GM10266 (cell line): ENCODE data around the gene PTPRN2.
"Not testable (repeated sequence)": the region's sequence is repeated elsewhere in the genome, so short reads cannot be mapped to it uniquely, and the experiment has no call there.

ENCODE experiments used
- DNase-seq: peaks from one replicate; pipeline ENCODE4 v3.0.0; 2012; ENCODE audit errors: extremely low spot score
- CTCF ChIP-seq: IDR thresholded peaks from 2 replicates; pipeline ENCODE4 v1.5.1; 2012; ENCODE audit warnings: mild to moderate bottlenecking, low read depth; ENCODE audit not compliant: control insufficient read depth, insufficient read depth; ENCODE audit errors: missing control alignments

Gene PTPRN2

GRCh38 chr7:158040199-158040598 is 547.4 kb downstream of the PTPRN2 start:
- TF ChIP-seq CTCF = no peak
- no peak for DNase-seq

GRCh38 chr7:158039270-158039669 is 548.4 kb downstream of the PTPRN2 start:
- TF ChIP-seq CTCF = no peak
- DNase-seq = no peak

- DNase-seq = no peak
- TF ChIP-seq CTCF = no peak
These were observed 550.4 kb downstream of the PTPRN2 start for GRCh38 chr7:158037211-158037610.

- TF ChIP-seq CTCF = no peak
- DNase-seq = no peak
These were observed 552.3 kb downstream of the PTPRN2 start for GRCh38 chr7:158035343-158035742.

- no peak for TF ChIP-seq CTCF
- DNase-seq = no peak
These were observed 553.1 kb downstream of the PTPRN2 start for GRCh38 chr7:158034571-158034970.

GRCh38 chr7:158033925-158034324 is 553.7 kb downstream of the PTPRN2 start:
- DNase-seq = not testable (repeated sequence)

- no peak for TF ChIP-seq CTCF
- DNase-seq = no peak
These were observed 554.4 kb downstream of the PTPRN2 start for GRCh38 chr7:158033196-158033595.

- TF ChIP-seq CTCF = no peak
- DNase-seq = no peak
These were observed 555.0 kb downstream of the PTPRN2 start for GRCh38 chr7:158032561-158033115.
